NCI-H1092 (cell line): ENCODE results near the gene RPRD1B.
"Not testable (repeated sequence)": the region's sequence is repeated elsewhere in the genome, so short reads cannot be mapped to it uniquely, and the experiment has no call there.

Experiments used
- DNase-seq: peaks from one replicate; lab custom pipeline; 2025; lab: John Stamatoyannopoulos, UW

RPRD1B gene

DNA sequence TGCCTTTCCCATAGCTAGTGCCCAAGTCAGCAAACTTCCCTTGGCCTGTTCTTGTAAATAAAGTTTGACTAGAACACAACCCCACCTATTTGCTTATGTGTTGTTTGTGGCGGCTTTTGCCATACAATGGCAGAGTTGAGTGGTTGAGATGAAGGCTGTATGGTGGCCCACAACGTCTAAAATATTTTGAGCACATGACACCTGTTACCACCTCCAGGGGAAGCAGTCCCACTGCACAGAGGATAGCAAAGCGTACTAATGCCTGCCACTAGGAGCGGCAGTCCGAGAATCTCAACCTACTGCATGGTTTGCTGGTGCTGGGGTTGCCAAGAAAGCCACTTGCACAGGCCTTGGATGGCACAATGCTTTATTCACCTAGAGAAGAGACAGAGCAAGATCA is 72.9 kb downstream of the RPRD1B start:
- DNase-seq, result no peak

DNA sequence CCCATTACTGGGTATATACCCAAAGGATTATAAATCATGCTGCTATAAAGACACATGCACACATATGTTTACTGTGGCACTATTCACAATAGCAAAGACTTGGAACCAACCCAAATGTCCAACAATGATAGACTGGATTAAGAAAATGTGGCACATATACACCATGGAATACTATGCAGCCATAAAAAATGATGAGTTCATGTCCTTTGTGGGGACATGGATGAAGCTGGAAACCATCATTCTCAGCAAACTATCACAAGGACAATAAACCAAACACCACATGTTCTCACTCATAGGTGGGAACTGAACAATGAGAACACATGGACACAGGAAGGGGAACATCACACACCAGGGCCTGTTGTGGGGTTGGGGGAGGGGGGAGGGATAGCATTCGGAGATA is 73.8 kb downstream of the RPRD1B start:
- not testable (repeated sequence) for DNase-seq

DNA sequence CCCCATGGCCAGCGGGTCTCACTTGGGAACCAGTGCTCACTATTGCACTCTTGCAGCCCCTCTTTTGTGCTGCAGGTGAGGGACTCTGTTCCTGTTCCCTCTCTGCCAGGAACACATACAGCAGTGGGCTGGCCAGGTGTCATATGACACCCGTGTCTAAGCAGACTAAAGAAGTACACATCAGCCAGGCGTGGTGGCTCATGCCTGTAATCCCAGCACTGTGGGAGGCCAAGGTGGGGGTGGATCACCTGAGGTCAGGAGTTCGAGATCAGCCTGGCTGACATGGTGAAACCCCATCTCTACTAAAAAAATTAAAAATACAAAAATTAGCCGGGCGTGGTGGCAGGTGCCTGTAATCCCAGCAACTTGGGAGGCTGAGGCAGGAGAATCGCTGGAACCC is 74.4 kb downstream of the RPRD1B start:
- not testable (repeated sequence) for DNase-seq

DNA sequence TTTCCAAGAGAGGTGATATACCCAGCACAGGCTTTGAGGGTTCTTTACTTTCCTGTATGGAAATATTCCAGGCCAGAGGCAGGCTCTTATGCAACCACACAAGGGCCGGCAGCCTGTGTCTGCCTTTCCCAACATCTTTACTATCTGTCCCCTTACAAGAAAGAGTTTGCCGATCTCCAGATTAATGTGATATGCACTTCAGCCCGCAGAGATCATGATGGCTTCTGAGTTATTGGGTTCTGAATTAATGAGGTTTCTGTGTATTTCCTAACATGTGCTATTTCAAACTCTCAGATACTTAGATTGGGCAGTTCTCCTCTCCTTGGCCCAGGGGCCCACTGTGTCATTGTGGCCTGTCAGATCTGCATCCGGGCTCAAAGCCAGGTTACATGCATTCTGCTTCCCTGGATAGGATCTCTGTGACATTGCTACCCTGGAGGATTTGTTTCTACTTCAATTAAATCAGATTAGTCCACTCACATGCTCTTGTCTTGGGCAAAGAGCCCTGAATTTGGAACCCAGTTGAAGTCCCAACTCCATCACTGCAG is 75.0 kb downstream of the RPRD1B start:
- no peak for DNase-seq

DNA sequence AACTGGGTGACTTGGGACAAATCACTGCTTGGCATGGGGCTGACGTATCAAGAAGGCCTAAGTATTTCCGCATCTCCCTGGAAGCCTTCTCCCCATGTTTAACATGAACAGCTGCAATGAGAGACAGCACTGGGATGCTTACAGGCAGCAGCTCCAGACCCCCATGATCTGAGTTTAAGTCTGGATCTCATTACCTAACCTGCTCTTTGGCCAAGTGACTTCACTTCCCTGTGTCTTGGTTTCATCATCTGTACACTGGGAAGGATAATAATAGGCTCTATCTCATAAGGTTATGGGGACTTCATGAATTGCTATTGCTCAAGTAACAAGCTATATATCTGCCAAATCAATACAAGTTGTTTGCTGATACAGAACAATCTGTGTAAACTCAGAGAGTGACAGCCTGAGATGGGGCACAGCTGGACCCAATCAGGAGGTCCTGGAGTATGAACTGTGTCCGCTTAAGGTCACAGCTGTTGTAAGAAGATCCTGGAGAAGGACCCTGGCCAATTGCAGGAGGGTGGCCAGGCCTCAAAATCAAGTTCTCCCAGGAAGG is 75.5 kb downstream of the RPRD1B start:
- DNase-seq, result no peak

DNA sequence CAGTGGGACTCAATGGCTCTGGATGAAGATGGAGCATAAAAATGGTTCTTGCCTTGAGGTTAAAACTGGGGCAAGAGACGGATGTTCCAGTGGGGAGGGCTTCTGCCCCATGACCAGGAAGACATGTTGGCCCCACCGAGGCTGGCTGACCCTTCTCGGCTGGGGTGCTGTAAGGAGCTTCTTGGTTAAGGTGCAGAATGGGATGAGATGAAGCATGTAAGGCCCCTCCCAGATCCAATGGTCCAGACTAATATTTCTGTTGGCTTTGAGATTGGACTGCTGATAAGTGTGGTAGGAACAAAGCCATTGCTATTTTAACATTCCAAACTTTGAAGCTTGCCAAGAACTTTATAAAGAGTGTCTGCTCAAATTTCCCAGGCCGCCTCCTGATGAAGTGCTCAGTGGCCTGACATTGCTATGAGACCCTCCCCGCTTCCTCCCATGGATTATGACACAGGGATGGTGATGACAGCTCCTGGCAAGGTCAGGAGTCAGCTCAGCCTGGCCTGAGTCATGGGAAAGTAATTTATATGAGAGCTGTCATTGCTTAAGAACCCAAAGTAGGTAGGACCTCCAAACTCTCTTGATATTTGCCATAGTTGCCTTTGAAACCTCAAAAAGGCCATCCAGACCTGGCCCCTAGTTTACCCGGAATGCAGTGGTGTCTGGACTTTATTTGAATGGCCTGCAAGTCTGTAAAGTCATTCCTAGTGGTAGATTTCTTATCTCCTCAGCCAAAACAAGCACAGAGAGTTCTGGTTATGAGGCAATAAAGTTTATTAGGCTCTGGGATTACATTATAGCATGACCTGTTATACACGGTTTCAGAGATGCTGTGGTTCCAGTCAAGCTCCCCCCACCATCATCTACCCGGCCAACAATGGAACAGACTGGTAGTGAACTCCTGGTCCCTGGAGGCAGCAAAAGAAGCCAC is 76.3 kb downstream of the RPRD1B start:
- no peak for DNase-seq

DNA sequence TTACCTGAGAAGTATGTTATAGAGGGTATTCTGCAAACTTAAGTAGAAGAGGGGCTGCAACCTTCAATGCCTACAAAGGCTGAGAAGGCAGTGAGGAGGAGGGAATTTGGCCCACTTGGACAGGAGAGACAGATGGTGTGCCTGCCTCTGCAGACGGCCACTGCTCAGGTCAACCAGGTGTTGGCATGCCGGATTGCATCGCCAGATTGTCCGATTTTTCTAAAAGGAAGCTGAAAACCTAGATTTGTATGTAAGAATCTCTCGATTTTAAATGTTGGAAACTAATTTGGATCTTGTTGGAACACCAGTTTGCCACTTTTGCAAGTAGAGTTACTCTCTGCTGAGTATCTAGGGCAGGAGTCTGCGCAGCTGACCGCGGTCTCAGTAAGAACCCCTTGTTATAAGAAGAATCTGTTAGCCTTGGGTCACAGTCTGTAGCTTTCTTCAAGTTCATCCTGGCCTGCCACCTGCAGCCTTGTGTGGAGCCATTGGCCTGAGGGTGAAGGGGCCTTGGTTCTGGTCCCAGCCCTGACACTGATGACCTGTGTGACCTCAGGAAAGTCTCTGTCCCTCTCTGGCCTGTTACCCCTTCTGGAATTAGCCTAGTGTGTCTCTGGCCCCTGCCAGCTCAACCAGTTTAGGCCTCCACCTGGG is 77.1 kb downstream of the RPRD1B start:
- DNase-seq, result no peak

DNA sequence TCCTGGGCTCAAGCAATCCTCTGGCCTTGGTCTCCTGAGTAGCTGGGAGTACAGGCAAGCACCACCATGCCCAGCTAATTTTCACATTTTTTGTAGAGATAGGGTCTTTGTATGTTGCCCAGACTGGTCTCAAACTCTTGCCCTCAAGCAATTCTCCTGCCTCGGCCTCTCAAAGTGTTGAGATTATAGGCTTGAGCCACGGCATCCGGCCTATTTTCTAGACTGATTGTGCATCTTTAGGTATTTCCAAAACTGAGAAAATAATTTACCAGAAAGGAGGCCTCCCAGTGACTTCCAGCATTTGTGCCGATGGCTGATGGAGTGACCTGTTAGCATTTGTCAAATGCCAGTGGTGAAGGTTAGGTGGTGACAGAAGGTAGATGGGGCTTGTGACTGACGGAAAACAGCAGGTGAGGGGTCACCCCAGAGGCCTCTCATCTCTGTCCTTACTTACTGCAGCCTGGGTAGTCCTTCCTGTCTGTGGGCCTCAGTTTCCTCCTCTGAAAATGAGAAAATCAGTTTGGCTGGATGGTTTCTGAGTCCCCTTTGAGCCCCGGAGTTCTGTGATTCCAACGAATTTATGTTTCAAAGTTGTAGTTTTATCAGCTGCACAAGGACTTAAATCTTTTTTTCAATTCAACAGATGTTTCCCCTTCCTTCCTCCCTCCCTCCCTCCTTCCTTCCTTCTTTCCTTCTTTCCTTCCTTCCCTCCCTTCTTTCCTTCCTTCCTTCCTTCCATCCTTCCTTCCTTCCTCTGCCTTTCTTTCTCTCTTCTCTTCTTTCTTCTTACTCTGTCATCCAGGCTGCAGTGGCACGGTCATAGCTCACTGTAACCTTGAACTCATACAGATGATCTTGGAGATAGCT is 78.1 kb downstream of the RPRD1B start:
- no peak for DNase-seq

DNA sequence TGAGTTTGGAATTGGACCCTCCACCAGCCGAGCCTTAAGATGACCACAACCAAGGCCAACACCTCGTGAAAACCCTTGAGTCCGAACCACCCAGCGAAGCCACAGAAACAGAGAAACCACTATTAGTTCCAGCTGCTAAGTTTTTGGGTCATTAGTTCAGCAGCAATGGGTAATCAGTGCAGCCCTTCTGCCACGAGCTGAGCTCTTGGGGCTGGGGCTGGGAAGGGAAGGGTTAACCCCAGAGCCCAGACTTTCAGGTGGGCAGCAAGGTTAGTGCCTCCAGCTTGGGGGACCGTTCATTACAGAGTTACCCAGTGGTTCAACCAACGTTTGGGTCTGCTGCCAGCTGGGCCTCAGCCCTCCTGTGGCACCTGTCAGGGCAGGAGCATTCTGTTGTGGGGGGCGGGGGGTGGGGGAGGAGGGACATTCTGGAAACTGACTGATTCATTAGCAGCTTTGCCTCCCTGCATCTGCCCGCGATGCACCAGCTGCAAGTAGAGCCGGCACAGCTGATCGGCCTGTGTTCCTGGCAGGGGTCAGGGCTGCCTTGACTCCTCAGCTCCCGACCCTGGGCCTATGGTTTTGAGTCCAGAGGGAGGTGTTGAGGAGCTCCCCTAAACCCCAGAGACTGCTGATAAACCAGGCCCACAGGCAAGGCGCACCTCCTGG is 78.8 kb downstream of the RPRD1B start:
- no peak for DNase-seq

DNA sequence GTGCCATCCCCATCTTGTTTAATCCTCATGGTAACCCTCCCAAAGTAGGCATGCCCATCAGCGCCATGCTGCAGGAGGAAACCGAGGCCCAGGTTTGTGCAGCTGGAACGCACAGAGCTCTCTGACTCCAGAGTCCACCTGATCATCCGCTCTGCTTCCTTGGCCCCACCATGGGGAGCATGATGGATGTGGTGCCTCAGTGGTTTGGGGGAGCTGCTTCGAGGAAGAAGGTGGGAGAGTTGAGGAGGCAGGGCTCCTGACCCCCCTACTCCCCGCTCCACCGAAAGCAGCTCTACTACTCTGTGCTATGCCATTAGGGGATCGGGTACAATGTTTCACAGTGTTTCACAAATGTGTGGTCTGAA is 79.4 kb downstream of the RPRD1B start:
- no peak for DNase-seq

DNA sequence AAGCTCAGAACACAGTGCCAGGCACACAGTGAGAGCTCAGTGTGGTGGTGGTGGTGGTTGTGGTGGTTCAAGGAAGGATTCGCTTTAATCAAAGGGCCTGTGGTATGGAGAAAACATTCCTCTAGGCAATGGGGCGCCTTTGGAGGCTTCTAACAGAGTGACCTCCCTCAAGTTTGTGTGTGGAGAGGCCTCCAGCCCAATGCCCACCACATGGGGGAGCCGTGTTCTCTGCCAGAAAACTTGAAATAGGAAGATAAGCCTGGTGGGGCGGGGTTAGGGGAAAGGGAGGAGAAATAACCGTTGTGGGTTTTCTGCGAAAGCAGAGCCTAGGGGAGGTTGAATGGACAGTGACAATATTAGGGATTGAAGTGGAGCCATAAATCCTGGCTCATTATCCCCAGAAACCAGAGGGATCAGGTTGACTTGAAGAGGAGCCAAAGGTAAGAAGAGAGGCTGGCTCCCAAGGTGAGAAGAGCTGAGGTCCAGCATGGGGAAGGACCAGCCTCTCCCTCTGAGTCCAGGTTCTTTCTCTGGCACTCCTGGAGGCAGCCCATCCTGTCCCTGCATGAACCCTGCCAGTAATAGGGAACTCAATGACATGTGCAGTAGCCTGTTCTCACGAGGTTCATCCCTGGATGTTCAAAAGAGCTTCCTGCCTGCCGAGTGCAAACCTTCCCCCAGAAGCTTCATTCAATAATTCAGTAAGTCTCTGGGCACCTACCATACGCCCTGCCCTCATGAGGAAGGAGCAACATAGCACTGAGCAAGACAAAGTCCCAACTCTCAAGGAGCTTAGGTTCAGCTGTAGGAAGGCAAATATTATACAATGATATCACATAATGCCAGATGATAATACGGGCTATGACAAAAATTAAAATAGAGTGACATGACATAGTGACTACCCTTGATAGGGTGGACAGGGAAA is 80.1 kb downstream of the RPRD1B start:
- DNase-seq, result peak; percentile 21

DNA sequence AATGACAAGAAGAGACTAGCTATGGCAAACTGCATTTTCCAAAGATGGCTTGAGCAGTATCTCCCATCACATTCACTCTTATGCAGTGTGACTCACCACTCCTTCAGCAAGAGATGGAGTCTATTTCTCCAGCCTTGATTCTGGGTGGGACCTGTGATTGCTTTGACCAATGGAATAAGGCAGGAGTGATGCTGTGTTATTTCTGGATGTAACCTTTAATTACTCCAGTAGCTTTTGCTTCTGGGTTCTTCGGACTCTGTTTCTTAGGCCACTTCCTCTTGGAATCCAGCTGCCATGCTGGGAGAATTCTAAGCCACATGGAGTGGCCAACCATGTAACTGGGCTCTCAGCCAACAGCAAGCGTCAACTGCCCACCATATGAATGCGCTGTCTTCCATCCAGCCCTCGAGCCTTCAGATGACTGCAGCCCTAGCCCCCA is 80.8 kb downstream of the RPRD1B start:
- no peak for DNase-seq

DNA sequence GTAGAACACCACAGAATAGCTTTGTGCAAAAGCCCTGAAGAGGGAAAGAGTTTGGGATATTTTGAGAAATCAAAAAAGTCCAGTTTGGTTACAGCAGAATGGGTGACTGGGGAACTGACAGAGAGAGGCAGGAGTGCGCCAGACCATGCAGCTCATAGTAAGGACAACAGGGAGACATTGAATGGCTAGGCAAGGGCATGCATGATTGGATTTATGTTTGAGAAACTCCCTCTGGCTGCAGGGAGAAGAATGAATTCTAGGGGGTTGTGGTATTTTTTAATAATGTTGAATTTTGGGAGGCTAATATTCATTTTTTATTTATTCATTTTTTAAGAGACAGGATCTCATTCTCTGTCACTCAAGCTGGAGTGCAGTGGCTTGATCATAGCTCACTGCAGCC is 81.7 kb downstream of the RPRD1B start:
- DNase-seq, result no peak

DNA sequence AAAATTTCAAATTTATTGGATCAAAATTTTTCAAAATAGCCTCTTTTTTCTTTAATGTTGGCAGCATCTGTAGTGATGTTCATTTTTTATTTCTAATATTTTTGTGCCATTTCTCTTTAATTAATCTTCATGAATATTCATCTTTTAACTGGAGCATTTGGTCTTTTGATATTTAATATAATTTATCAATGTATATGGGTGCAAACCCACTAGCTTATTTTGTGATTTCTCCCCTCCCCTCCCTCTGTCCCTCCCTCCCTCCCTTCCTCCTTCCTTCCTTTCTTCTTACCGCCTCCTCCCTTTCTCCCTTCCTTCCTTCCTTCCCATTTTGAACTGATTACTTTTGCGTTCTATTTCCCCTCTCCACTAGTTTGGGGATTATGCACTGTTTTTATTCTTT is 82.3 kb downstream of the RPRD1B start:
- no peak for DNase-seq

DNA sequence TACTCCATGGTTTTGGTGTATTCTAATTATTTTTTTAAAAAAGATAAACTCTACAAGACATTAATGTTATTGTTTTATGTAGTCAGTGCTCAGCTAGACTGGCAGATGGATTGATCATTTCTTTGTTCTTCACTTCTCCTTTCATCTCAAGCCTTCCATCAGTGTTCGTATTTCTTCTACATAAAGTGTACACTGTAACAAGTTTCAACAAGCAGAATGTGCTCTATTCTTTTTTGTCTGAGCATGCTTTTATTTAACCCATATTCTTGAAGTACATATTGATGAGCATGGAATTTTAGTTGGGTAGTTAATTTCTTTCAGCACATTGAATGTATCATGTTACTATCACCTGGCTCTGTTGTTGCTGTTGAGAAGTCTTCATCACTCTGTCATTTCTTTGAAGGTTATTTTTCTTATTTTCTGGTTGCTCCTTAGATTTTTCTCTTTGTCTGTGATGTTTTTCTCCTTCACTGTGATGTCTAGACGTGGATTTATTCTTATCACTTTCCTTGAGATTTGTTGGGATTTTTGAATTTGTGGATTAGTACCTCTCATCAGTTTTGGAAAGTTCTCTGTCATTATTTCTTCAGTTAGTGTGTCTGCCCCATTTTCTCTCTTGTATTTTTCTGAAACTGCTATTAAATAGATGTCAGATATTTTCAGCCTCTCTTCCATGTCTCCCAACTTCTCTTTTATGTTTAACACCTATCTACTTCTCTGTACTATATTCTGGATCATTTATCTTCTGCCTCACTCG is 83.0 kb downstream of the RPRD1B start:
- DNase-seq, result no peak

DNA sequence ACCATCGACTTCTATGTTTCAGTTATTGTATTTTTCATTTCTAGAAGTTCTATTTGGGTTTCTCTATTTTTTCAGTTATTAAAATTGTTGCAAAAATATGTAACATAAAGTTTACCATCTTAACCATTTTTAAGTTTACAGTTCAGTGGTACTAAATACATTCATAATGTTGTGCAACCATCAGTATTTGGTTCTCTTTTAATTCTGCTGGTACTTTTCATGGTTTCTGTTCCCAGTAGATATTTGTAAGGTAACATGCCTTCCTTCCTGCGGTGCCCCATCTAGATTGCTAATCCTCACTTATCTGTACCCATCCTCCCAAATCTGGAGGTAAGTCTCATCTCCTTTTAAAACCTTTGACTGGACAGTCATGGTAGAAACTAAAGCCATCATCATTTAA is 83.7 kb downstream of the RPRD1B start:
- no peak for DNase-seq

DNA sequence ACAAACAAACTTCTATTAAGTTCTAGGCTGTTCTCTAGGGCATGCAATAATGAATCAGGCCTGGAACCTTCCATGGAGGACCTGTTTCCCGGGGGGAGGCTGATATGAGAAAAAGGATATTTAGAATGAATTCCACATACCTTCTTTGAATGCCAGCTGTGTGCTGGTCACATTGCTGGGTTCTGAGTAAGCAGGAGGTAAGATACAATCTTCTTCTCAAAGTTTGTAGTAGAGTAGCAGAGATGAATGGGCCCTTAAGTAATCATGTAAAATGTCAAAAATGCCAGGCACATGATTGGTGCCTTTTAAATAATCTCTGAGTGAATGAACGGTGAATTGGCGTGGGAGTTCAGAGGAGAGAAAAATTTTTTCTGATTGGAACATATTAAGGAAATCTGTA is 84.1 kb downstream of the RPRD1B start:
- no peak for DNase-seq

DNA sequence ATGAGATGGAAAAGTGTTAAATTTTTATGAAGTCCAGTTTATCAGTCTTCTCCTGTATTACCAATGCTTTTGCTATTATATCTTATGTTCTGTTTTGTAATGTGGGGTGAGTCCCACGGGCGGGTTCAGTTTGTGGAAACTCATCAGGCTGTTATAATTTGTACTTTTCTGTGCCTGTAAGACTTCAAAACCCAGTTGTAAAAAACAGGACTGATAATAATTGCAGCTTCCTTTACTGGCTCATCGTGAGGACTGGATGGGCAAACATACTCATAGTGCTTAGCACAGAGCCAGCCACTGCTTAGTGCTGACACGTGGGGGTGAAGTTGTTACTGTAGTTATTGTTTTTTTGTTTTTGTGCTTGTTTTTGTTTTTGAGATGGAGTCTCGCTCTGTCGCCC is 85.9 kb downstream of the RPRD1B start:
- DNase-seq, result no peak

DNA sequence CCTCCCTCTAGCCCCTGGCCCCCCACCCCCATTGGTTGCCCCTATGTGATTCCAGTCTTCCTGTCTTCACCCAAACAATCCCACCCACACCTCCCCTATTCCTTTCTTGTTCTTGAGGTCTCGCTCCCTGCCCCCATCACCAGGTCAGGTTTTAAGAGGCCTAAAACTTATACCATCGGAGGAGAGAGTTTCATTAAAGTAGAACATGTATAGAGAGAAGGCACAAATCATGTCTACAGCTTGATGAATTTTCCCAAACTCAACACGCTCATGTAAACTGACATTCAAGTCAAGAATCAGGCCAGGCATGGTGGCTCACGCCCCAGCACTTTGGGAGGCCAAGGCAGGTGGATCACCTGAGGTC is 87.1 kb downstream of the RPRD1B start:
- DNase-seq, result no peak

DNA sequence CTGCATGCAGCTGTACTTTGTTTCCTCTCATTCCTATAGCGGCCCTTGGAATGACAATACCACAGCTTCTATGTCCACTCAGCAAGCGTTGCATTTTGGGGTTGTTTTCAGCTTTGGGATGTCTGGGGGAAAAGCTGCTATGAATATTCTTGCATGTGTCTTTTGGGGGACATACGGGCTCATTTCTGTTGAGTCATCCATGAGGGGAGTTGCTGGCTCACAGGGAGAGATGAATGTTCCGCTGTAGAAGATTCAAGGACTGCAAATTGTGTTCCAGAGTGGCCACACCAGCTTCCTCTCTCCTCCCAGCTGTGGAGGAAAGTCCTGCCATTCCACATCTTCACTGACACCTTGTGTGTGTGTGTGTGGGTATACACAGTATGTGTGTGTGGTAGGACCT is 88.2 kb downstream of the RPRD1B start:
- no peak for DNase-seq
